HUDEP-2 (cell line): ENCODE results near the gene KLHDC7B.
A peak's percentile ranks its signal among the peaks of the same experiment; 100 is the strongest.

Source experiments
- DNase-seq, 76 experiments: peaks; one replicate each; lab custom pipeline; 2025; ENCODE audit not compliant: unreplicated experiment in 76 of 76; lab: John Stamatoyannopoulos, UW

Gene KLHDC7B

DNA sequence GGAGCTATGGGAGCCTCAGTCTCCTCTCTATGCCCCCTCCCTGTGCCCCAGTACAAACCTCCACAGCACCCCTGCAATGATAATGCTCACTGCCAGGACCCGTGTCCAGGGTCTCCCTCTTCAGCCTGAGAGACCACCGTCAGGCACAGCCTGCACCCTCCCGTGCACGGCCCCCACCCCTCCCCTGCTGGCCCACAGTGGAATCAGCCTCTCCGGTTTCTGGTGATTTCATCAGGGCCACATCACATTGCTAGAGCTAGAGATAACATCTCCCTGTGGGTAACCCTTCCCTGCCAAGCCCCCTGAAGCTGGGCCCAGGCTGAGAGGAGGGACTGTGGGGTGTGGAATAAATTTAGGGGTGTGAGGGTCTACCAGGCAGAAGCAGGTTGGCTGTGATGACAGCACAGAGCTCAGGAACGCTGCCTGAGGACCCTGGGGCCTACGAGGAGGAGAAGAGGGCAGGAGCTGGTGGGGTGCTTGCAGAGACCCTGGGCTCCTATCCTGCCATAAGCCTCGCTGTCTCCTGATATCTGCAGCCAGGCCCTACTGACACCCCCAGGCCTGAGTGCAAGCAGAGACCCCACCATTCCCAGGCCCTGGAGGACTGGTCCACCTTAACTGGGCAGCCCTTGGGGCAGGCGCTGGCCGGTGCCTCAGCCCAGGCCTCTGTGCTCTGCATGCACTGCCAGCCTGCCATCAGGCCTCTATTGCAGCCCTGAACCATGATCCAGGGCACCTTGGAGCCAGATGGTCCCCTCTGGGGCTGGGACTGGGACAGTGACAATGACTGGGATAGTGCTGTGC is at the start of gene KLHDC7B:
Gene KLHDC7B (plus strand): TSS at position 378 of the 804 bp plus-strand sequence. CDS start 345 bp downstream, at position 723.
- no peak for DNase-seq

DNA sequence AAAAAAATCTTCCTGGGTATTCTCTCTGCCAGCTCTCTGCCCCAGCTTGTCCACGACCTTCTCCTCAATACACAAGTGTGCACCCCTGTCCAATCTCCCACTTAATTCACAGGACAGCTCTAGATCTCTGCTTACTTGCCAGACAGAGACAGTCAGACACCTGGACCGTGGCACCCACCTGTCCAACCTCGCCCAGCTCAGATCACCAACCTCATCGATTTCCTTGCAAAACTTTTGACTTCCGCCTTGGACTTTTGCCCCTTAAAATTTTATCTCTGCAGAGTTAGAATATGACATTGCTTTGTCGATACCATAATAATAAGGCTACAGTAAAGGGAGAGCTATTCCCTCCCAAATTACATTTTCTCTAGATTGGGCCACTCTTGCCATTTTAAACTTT is 48.6 kb upstream of the KLHDC7B start:
- DNase-seq = no peak

- peak in 56 of 76 experiments; percentile 4 to 76 (median 38) for DNase-seq
Measured at GRCh38 chr22:50498322-50498890, 47.3 kb upstream of the KLHDC7B start.

- DNase-seq = no peak
Measured at GRCh38 chr22:50500452-50500851, 45.2 kb upstream of the KLHDC7B start.

DNA sequence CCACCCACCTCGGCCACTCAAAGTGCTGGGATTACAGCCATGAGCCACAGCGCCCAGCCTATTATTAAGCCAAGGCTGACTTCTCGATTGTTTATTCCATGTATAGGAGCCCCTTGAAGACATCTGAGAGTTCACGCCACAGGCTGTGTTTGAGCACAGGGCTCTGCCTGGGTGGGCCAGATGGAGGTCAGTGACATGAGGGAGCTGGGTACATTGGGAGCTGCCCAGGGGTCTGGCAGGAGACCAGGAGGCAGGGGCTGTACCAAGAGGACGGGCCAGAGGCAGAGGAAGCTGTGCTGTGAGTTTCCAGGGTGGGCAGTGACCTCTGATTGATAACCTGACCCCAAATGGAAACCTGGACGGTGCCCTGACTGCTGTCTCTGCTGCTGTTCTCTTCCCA is 43.6 kb upstream of the KLHDC7B start:
- DNase-seq = no peak

GRCh38 chr22:50502628-50503474 is 42.8 kb upstream of the KLHDC7B start:
- no peak for DNase-seq

GRCh38 chr22:50503475-50504145 is 42.1 kb upstream of the KLHDC7B start:
- peak in 2 of 76 experiments; percentile 9 to 18 for DNase-seq

DNA sequence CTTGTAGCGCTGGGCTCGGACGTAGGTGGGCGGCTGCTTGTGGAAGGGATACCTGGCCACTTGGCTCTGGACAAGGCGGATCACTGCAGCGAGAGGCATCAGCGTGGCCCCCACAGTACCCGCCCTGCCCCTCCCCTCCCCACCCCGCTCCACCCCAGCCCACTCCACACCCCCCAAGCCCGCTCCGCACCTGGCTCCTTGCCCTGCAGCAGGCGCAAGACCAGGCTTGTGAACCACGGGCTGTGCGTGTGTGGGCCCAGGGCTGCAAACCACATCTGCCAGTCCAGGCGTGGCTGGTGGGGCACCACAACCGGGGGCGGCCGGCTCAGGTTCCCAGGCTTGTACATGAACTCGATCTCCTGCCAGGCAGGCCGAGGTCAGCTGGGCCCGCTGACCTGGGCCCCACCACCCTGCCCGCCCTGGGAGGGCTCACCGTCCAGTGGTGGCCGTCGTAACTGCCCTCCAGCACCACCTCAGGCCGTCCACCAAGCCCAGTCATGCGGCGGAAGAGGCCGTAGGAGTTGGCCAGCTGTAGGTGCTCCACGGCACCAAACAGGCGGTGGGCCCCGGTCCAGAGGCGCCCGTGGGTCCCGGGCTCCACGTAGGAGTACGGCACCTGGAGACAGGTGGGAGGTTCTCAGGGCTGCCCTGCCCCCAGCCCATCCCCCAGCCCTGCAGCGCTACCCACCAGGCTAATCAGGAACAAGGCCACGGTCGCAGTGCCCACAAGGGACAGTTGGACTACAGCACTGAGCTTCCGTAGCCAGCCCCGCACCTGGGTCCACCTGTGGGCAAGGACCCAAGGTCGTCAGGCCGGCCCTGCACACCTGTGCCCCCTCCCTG is 41.1 kb upstream of the KLHDC7B start:
- DNase-seq = no peak

DNA sequence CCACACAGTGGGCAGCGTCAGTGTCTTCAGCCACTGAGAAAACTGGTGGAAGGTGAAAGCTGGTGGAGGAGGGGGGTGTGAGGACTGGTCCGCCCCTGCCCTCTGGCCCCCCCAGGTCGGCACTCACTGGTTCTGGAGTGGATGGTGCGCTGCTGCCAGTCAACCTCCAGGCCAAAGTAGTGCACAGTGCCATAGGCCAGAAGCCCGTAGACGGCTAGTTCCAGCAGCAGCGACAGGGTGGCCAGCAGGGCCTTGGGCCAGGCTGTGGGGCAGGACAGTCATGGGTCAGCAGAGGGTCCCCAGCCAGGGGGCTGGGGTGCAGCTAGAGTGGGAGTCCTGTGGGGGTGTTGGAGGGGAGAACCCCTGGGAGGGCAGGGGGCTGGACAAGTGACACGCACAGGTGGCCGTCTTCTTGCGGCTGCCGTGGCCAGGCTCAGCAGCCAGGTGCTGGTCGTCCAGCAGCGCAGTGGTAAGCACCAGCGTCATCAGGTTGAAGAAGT is 40.4 kb upstream of the KLHDC7B start:
- DNase-seq = no peak

DNA sequence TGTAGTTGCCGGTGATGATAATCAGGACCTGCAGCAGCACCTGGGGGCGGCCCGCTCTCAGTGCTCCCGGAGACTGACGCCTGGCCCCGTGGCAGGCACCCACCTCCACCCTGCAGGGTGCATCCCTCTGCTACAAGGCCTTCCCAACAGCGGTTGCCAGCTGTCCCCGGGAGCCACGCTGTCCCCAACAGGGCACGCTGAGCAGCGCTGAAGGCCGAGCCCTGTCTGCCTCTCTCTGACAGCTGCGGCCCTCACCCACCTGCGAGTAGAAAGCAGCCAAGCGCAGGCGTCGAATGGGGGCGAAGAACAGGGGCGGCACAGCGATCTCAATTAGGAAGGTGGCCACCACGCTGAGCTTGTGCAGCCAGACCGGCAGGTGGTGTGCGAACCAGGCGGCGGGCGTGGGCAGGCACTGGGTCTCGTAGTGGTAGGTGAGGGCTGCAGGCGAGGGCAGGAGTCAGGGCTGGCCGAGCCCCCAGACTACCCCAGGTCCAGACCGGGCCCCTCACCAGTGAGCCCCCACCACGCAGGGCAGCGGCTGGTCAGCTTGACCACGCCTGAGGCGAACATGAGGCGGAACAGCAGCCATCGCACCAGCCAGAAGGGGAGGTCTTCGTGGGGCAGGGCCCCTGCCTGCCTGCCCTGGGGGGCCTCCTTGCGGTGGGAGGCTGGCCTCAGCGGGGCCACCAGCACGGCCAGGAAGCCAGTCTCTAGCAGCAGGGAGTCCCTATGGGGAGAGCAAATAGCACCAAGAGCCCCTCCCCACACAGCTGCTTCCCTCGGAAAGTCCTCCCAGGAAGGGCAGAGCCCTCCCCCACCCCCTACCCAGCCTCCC is 39.7 kb upstream of the KLHDC7B start:
- no peak for DNase-seq

- peak in 4 of 76 experiments; percentile 7 to 39 (median 12) for DNase-seq
Measured at GRCh38 chr22:50506611-50507420, 38.9 kb upstream of the KLHDC7B start.

DNA sequence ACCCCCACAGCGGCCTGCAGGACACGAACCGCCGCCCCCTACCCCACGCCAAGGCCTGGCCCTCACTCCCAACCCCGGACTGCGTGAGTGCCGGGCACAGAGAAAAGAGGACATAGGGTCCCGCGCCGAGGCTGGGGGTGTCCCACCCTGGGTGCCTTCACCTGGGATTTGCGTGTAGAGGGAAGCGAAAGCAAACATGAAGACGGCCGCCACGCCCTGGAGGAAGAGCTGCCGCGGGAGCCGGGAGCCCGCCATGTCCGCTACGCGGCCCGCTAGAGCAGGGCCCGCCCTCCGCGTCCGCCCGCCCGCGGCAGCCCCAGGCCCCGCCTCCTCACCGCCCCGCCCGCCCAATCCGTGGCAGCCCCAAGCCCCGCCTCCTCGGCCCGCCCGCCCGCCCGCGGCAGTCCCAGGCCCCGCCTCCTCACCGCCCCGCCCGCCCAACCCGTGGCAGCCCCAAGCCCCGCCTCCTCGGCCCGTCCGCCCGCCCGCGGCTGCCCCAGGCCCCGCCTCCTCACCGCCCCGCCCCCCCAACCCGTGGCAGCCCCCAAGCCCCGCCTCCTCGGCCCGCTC is 38.2 kb upstream of the KLHDC7B start, which contains the start of gene LMF2:
Gene LMF2 (minus strand): TSS at position 282 of the 570 bp plus-strand sequence. CDS start 27 bp downstream, at position 255.
- DNase-seq = peak in 14 of 76 experiments; percentile 81 to 100 (median 96)

DNA sequence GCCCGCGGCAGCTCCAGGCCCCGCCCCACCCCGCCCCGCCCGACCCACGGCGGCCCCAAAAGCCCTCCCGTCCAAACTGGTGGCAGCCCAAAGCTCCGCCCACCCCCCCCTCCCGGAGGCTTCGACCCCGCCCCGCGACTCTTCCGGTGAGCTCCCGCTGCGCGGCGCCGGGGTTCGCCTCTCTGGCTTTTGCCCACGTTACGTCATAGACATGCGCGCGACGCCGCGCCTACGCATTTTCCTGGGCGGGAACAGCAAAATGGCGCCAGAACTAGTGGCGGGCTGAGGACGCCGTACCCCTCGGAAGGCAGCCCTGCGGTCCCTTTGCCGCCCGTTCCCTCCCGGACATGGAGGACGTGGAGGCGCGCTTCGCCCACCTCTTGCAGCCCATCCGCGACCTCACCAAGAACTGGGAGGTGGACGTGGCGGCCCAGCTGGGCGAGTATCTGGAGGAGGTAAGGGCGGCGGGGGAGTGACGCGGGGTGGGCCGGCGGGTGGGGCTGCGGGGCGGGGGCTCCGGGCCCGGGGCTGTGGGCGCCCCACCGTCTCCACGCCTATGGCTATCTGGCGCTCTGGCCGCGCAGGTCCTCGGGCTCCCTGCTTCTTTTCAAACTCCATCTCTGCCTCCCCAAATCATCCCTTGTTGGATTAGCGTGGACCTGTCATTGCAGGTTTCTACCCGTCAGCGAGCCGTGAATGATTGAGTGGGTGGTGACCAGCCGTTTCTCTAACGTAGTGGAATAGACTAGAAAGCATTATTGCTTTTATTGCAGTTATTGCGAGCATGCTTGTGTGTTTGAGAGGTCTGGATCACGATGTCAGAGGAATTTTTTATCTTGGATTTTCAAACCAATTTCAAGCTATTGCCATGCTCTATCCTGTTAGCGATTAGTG is 37.5 kb upstream of the KLHDC7B start, which contains the start of gene NCAPH2:
Gene NCAPH2 (plus strand): TSS at position 234 of the 894 bp plus-strand sequence. CDS start 114 bp downstream, at position 348.
- peak in 70 of 76 experiments; percentile 53 to 100 (median 93) for DNase-seq

- DNase-seq = no peak
Measured at GRCh38 chr22:50508897-50509296, 36.8 kb upstream of the KLHDC7B start.

- DNase-seq = no peak
Measured at GRCh38 chr22:50513175-50513574, 32.5 kb upstream of the KLHDC7B start.

GRCh38 chr22:50516068-50516467 is 29.6 kb upstream of the KLHDC7B start:
- DNase-seq = no peak
